WTC11 (cell line): Measurements from ENCODE around the gene ZDHHC16. TPM values are rescaled to one million over a fixed set of nuclear protein-coding genes. Genes with fewer than 3 reads are reported as not detected.

Source experiments
- ARID4B ChIP-seq: sonication (generic); formaldehyde crosslinking; IDR thresholded peaks from 2 replicates; pipeline ENCODE4 v1.8.0; 2023; ENCODE audit warnings: missing genetic modification reagents, mild to moderate bottlenecking, borderline replicate concordance
- CBFB ChIP-seq: sonication (generic); formaldehyde crosslinking; IDR thresholded peaks from 2 replicates; pipeline ENCODE4 v1.8.1; 2022; ENCODE audit warnings: mild to moderate bottlenecking, low read depth, missing genetic modification reagents
- CREM ChIP-seq: sonication (generic); formaldehyde crosslinking; IDR thresholded peaks from 2 replicates; pipeline ENCODE4 v1.8.1; 2022; ENCODE audit warnings: mild to moderate bottlenecking, missing genetic modification reagents, moderate library complexity
- CTCF ChIP-seq: fragments of 200-600 bp; IDR thresholded peaks from 2 replicates; pipeline ENCODE4 v1.8.0; 2022; ENCODE audit warnings: antibody characterized with exemption
- EMX1 ChIP-seq: fragments of 250-450 bp; sonication (Bioruptor Pico); IDR thresholded peaks from 2 replicates; pipeline ENCODE4 v1.8.0; 2021; ENCODE audit warnings: mild to moderate bottlenecking
- ERG ChIP-seq: fragments of 250-450 bp; sonication (Bioruptor Pico); IDR thresholded peaks from 2 replicates; pipeline ENCODE4 v1.8.0; 2021; ENCODE audit warnings: mild to moderate bottlenecking
- FOXK1 ChIP-seq: sonication (generic); formaldehyde crosslinking; IDR thresholded peaks from 2 replicates; pipeline ENCODE4 v1.8.0; 2022; ENCODE audit warnings: mild to moderate bottlenecking, moderate library complexity, missing genetic modification reagents
- FOXP4 ChIP-seq: sonication (generic); formaldehyde crosslinking; IDR thresholded peaks from 2 replicates; pipeline ENCODE4 v1.8.0; 2022; ENCODE audit warnings: mild to moderate bottlenecking, missing genetic modification reagents
- GRHL2 ChIP-seq: fragments of 250-450 bp; sonication (Bioruptor Pico); IDR thresholded peaks from 2 replicates; pipeline ENCODE4 v1.8.0; 2022; ENCODE audit warnings: mild to moderate bottlenecking, moderate library complexity; ENCODE audit not compliant: insufficient replicate concordance, severe bottlenecking
- GTF2I ChIP-seq: fragments of 250-450 bp; sonication (Bioruptor Pico); conservative IDR thresholded peaks from 2 replicates; pipeline ENCODE4 v1.4.0; 2021; ENCODE audit warnings: mild to moderate bottlenecking
- HMGA2 ChIP-seq: fragments of 250-450 bp; sonication (Bioruptor Pico); IDR thresholded peaks from 2 replicates; pipeline ENCODE4 v1.4.0; 2021; ENCODE audit warnings: mild to moderate bottlenecking, moderate library complexity
- HMGXB4 ChIP-seq: sonication (generic); formaldehyde crosslinking; IDR thresholded peaks from 2 replicates; pipeline ENCODE4 v1.8.1; 2023; ENCODE audit warnings: mild to moderate bottlenecking, moderate library complexity, missing genetic modification reagents
- MAX ChIP-seq: sonication (generic); formaldehyde crosslinking; IDR thresholded peaks from 2 replicates; pipeline ENCODE4 v1.8.0; 2022; ENCODE audit warnings: mild to moderate bottlenecking, missing genetic modification reagents
- MYBL2 ChIP-seq: sonication (generic); formaldehyde crosslinking; IDR thresholded peaks from 2 replicates; pipeline ENCODE4 v1.8.1; 2023; ENCODE audit warnings: mild to moderate bottlenecking, moderate library complexity, missing genetic modification reagents
- NR1H2 ChIP-seq: sonication (generic); formaldehyde crosslinking; IDR thresholded peaks from 2 replicates; pipeline ENCODE4 v1.9.0; 2021; ENCODE audit warnings: mild to moderate bottlenecking, moderate library complexity, missing genetic modification reagents
- NR3C1 ChIP-seq: sonication (generic); formaldehyde crosslinking; conservative IDR thresholded peaks from 2 replicates; pipeline ENCODE4 v1.8.1; 2023; ENCODE audit warnings: low read depth, mild to moderate bottlenecking, missing genetic modification reagents
- OVOL2 ChIP-seq: fragments of 250-450 bp; sonication (Bioruptor Pico); IDR thresholded peaks from 2 replicates; pipeline ENCODE4 v1.9.0; 2021; ENCODE audit warnings: mild to moderate bottlenecking, borderline replicate concordance
- TEAD4 ChIP-seq: sonication (generic); formaldehyde crosslinking; IDR thresholded peaks from 2 replicates; pipeline ENCODE4 v1.8.0; 2022; ENCODE audit warnings: mild to moderate bottlenecking, missing genetic modification reagents
- ZNF396 ChIP-seq: fragments of 250-450 bp; sonication (Bioruptor Pico); IDR thresholded peaks from 2 replicates; pipeline ENCODE4 v1.8.0; 2021; ENCODE audit warnings: mild to moderate bottlenecking, moderate library complexity, borderline replicate concordance
- ZNF423 ChIP-seq: fragments of 250-450 bp; sonication (Bioruptor Pico); IDR thresholded peaks from 2 replicates; pipeline ENCODE4 v2.1.2; 2022; ENCODE audit warnings: mild to moderate bottlenecking, moderate library complexity
- ZNF532 ChIP-seq: fragments of 250-450 bp; sonication (Bioruptor Pico); IDR thresholded peaks from 2 replicates; pipeline ENCODE4 v1.9.0; 2021; ENCODE audit warnings: mild to moderate bottlenecking, borderline replicate concordance
- ZNF671 ChIP-seq: fragments of 250-450 bp; sonication (Bioruptor Pico); IDR thresholded peaks from 2 replicates; pipeline ENCODE4 v1.8.0; 2021; ENCODE audit warnings: mild to moderate bottlenecking
- total RNA-seq: library from RNA; stranded (reverse); gene quantifications from 3 replicates; pipeline ENCODE4 v1.2.3, GENCODE V29; 2021

The ZDHHC16 gene
- total RNA-seq, 1 experiment from 2014 or later: 44.4 TPM

- TF ChIP-seq ZNF532: no peak
- TF ChIP-seq CREM (CRISPR knock-in tag): 0 out of 2 replicates have a peak, but pooled peaks have one; percentile 28
- TF ChIP-seq ARID4B (CRISPR knock-in tag): 0 out of 2 replicates have a peak, but pooled peaks have one; percentile 60
- TF ChIP-seq HMGA2 (CRISPR knock-in tag): no peak
- peak; percentile 75 for TF ChIP-seq MAX
- TF ChIP-seq CTCF: no peak
- no peak for TF ChIP-seq ZNF671 (CRISPR knock-in tag)
- TF ChIP-seq ZNF396 (CRISPR knock-in tag): no peak
- no peak for TF ChIP-seq ZNF423
- TF ChIP-seq GTF2I (CRISPR knock-in tag): no peak
- 0 out of 2 replicates have a peak, but pooled peaks have one; percentile 44 for TF ChIP-seq CBFB (CRISPR knock-in tag)
- peak; percentile 53; the same call in 1 of the 2 replicates for TF ChIP-seq HMGXB4 (CRISPR knock-in tag)
- TF ChIP-seq OVOL2: no peak
- no peak for TF ChIP-seq EMX1 (CRISPR knock-in tag)
- TF ChIP-seq MYBL2 (CRISPR knock-in tag): peak; percentile 77; the same call in 1 of the 2 replicates
- no peak for TF ChIP-seq ERG (CRISPR knock-in tag)
- 0 out of 2 replicates have a peak, but pooled peaks have one; percentile 34 for TF ChIP-seq TEAD4
- peak; percentile 71 for TF ChIP-seq FOXK1
- TF ChIP-seq GRHL2: no peak
- 0 out of 2 replicates have a peak, but pooled peaks have one; percentile 89 for TF ChIP-seq NR3C1 (CRISPR knock-in tag)
- TF ChIP-seq FOXP4 (CRISPR knock-in tag): no peak
- TF ChIP-seq NR1H2 (CRISPR knock-in tag): no peak
These were observed at the start of gene ZDHHC16, which contains the start of gene EXOSC1 (continued) for GRCh38 chr10:97445722-97446639.
